Measurements from ENCODE around the gene BIRC2. TPM values are rescaled to one million over a fixed set of nuclear protein-coding genes. Genes with fewer than 3 reads are reported as not detected.

BIRC2 gene
- total RNA-seq, 1 donor, result 76.0 TPM

- no peaks in the 10 kb centered on the region for H3K27me3 ChIP-seq (ENCODE audit: insufficient read depth, low read length)
- H3K4me1 ChIP-seq (ENCODE audit: insufficient read depth, low read length), result no peaks in the 10 kb centered on the region
- H3K4me3 ChIP-seq (ENCODE audit: insufficient read depth, low read length), result no peak overlapping the region
- H3K79me2 ChIP-seq (ENCODE audit: insufficient read depth, low read length), result peaks cover 27% of the 10 kb centered on the region
- no peaks in the 10 kb centered on the region for H3K9me3 ChIP-seq (ENCODE audit: low read depth, low read length)
- no peak overlapping the region for H3K27ac ChIP-seq (ENCODE audit: low read depth, low read length)
- no peak for DNase-seq (ENCODE audit: insufficient read length, low spot score, missing footprints)
- H4K20me1 ChIP-seq (ENCODE audit: insufficient read depth, low read length), result no peaks in the 10 kb centered on the region
- no peak overlapping the region for H2AFZ ChIP-seq (ENCODE audit: low read length)
- no peak for TF ChIP-seq CTCF (IDR thresholded peaks at IDR 0.05; ENCODE audit: extremely low read depth, low read depth, low read length)
- peaks cover 64% of the 10 kb centered on the region for H3K36me3 ChIP-seq (ENCODE audit: insufficient read depth, low read length)
- H3K4me2 ChIP-seq (ENCODE audit: insufficient read depth, low read length), result no peak overlapping the region
These were observed 36.8 kb downstream of the BIRC2 start for GRCh38 chr11:102383839-102384238.

- Histone ChIP-seq H3K79me2 (ENCODE audit: insufficient read depth, low read length) (peaks cover 27% of the 10 kb centered on the region), H3K4me1 (ENCODE audit: insufficient read depth, low read length) (no peaks in the 10 kb centered on the region), H4K20me1 (ENCODE audit: insufficient read depth, low read length) (no peaks in the 10 kb centered on the region), H3K4me2 (ENCODE audit: insufficient read depth, low read length) (no peak overlapping the region), H3K27me3 (ENCODE audit: insufficient read depth, low read length) (no peaks in the 10 kb centered on the region), H2AFZ (ENCODE audit: low read length) (no peak overlapping the region), H3K4me3 (ENCODE audit: insufficient read depth, low read length) (no peak overlapping the region), H3K36me3 (ENCODE audit: insufficient read depth, low read length) (peaks cover 64% of the 10 kb centered on the region), H3K27ac (ENCODE audit: low read depth, low read length) (no peak overlapping the region), H3K9me3 (ENCODE audit: low read depth, low read length) (no peaks in the 10 kb centered on the region)
- no peak for TF ChIP-seq CTCF (IDR thresholded peaks at IDR 0.05; ENCODE audit: extremely low read depth, low read depth, low read length)
- no peak for DNase-seq (ENCODE audit: insufficient read length, low spot score, missing footprints)
These were observed 37.5 kb downstream of the BIRC2 start for GRCh38 chr11:102384419-102385079.

- Histone ChIP-seq H3K9me3 (ENCODE audit: low read depth, low read length) (no peaks in the 10 kb centered on the region), H3K36me3 (ENCODE audit: insufficient read depth, low read length) (peaks cover 60% of the 10 kb centered on the region), H3K27me3 (ENCODE audit: insufficient read depth, low read length) (no peaks in the 10 kb centered on the region), H3K4me1 (ENCODE audit: insufficient read depth, low read length) (no peaks in the 10 kb centered on the region), H3K79me2 (ENCODE audit: insufficient read depth, low read length) (peaks cover 24% of the 10 kb centered on the region), H3K27ac (ENCODE audit: low read depth, low read length) (no peak overlapping the region), H3K4me2 (ENCODE audit: insufficient read depth, low read length) (no peak overlapping the region), H2AFZ (ENCODE audit: low read length) (no peak overlapping the region), H3K4me3 (ENCODE audit: insufficient read depth, low read length) (no peak overlapping the region), H4K20me1 (ENCODE audit: insufficient read depth, low read length) (peaks cover 3% of the 10 kb centered on the region)
- no peak for DNase-seq (ENCODE audit: insufficient read length, low spot score, missing footprints)
- TF ChIP-seq CTCF (IDR thresholded peaks at IDR 0.05; ENCODE audit: extremely low read depth, low read depth, low read length), result no peak
These were observed 38.3 kb downstream of the BIRC2 start for GRCh38 chr11:102385085-102386007.

- Histone ChIP-seq H3K4me1 (ENCODE audit: insufficient read depth, low read length) (no peaks in the 10 kb centered on the region), H3K27ac (ENCODE audit: low read depth, low read length) (no peak overlapping the region), H3K79me2 (ENCODE audit: insufficient read depth, low read length) (peaks cover 27% of the 10 kb centered on the region), H3K4me3 (ENCODE audit: insufficient read depth, low read length) (no peak overlapping the region), H3K27me3 (ENCODE audit: insufficient read depth, low read length) (no peaks in the 10 kb centered on the region), H3K9me3 (ENCODE audit: low read depth, low read length) (no peaks in the 10 kb centered on the region), H3K36me3 (ENCODE audit: insufficient read depth, low read length) (peaks cover 60% of the 10 kb centered on the region), H4K20me1 (ENCODE audit: insufficient read depth, low read length) (peaks cover 10% of the 10 kb centered on the region), H2AFZ (ENCODE audit: low read length) (no peak overlapping the region), H3K4me2 (ENCODE audit: insufficient read depth, low read length) (no peak overlapping the region)
- TF ChIP-seq CTCF (IDR thresholded peaks at IDR 0.05; ENCODE audit: extremely low read depth, low read depth, low read length), result no peak
- peak; percentile 43 for DNase-seq (ENCODE audit: insufficient read length, low spot score, missing footprints)
These were observed 39.2 kb downstream of the BIRC2 start for GRCh38 chr11:102386136-102386734.
